ENCODE measurements around the gene F5. TPM values are rescaled to one million over a fixed set of nuclear protein-coding genes. Genes with fewer than 3 reads are reported as not detected.

Gene F5
- total and polyA plus RNA-seq, 2 of the 13 experiments (the other 11 are each of a cell fraction or from before 2014, with no cell fraction given): 38.3 to 64.0 TPM

GRCh38 chr1:169485431-169486280 lies 100.6 kb downstream of the F5 start, which contains the start of gene SLC19A2 (continued):
- TF ChIP-seq ZXDC (CRISPR knock-in tag; IDR thresholded peaks at IDR 0.05) (0 out of 2 replicates have a peak, but pooled peaks have one; percentile 77), RFXAP (CRISPR knock-in tag; IDR thresholded peaks at IDR 0.05; ENCODE audit: borderline replicate concordance) (peak; percentile 58; the same call in 1 of the 2 replicates), MYC (CRISPR knock-in tag; IDR thresholded peaks at IDR 0.05; ENCODE audit: borderline replicate concordance) (peak; percentile 95), ATAD3A (CRISPR knock-in tag; IDR thresholded peaks at IDR 0.05) (no peak), HMGA1 (CRISPR knock-in tag; conservative IDR thresholded peaks at IDR 0.05) (no peak), KDM2A (CRISPR knock-in tag; IDR thresholded peaks at IDR 0.05; ENCODE audit: borderline replicate concordance, low read depth) (peak; percentile 86; the same call in 1 of the 2 replicates), KDM1A (CRISPR knock-in tag; IDR thresholded peaks at IDR 0.05) (no peak), ZBTB20 (CRISPR knock-in tag; IDR thresholded peaks at IDR 0.05; ENCODE audit: borderline replicate concordance, low read depth) (peak; percentile 5), KDM5A (IDR thresholded peaks at IDR 0.05; ENCODE audit: borderline replicate concordance, low read length) (no peak), NPAS2 (CRISPR knock-in tag; IDR thresholded peaks at IDR 0.05; ENCODE audit: borderline replicate concordance) (no peak), ZNF570 (CRISPR knock-in tag; IDR thresholded peaks at IDR 0.05; ENCODE audit: borderline replicate concordance) (no peak; the same call in 1 of the 2 replicates), JARID2 (CRISPR knock-in tag; IDR thresholded peaks at IDR 0.05; ENCODE audit: insufficient replicate concordance) (no peak), NFIC (IDR thresholded peaks at IDR 0.05; ENCODE audit: low read length) (no peak), LRRFIP1 (CRISPR knock-in tag; conservative IDR thresholded peaks at IDR 0.05) (no peak), CBX1 (IDR thresholded peaks at IDR 0.05; ENCODE audit: low read depth) (no peak), ZGPAT (CRISPR knock-in tag; IDR thresholded peaks at IDR 0.05) (peak; percentile 79), ZBTB3 (CRISPR knock-in tag; IDR thresholded peaks at IDR 0.05; ENCODE audit: borderline replicate concordance, low read depth) (no peak; the same call in 1 of the 2 replicates), ZNF354B (CRISPR knock-in tag; IDR thresholded peaks at IDR 0.05) (no peak), ETV6 (CRISPR knock-in tag; conservative IDR thresholded peaks at IDR 0.05) (no peak; the same call in 1 of the 2 replicates), ZFP90 (CRISPR knock-in tag; IDR thresholded peaks at IDR 0.05; ENCODE audit: borderline replicate concordance) (peak; percentile 78; the same call in 1 of the 2 replicates), NBN (conservative IDR thresholded peaks at IDR 0.05) (no peak), ZFX (CRISPR knock-in tag; IDR thresholded peaks at IDR 0.05; ENCODE audit: low read depth) (peak; percentile 92), ZNF367 (CRISPR knock-in tag; IDR thresholded peaks at IDR 0.05; ENCODE audit: borderline replicate concordance) (peak; percentile 70; the same call in 1 of the 2 replicates), REL (CRISPR knock-in tag; conservative IDR thresholded peaks at IDR 0.05) (no peak)

Measured in HepG2 (cell line).